Colonic mucosa (tissue), 4 donors: Measurements from ENCODE around the gene SYNE1. TPM values are rescaled to one million over a fixed set of nuclear protein-coding genes. Genes with fewer than 3 reads are reported as not detected.

Source experiments
- DNase-seq: peaks from one replicate; pipeline ENCODE4 v3.0.0-alpha.2; 2020
- H3K27ac ChIP-seq: fragments of 200-600 bp; one replicate; pipeline ENCODE4 v1.8.0; 2021
- H3K27me3 ChIP-seq: fragments of 200-600 bp; one replicate; pipeline ENCODE4 v1.8.0; 2021
- H3K36me3 ChIP-seq: fragments of 200-600 bp; one replicate; pipeline ENCODE4 v1.8.0; 2021
- H3K4me1 ChIP-seq: fragments of 200-600 bp; one replicate; pipeline ENCODE4 v1.8.0; 2021; ENCODE audit warnings: mild to moderate bottlenecking
- H3K4me3 ChIP-seq: fragments of 200-600 bp; one replicate; pipeline ENCODE4 v1.8.0; 2021
- H3K9ac ChIP-seq, 2 donors: one replicate each; pipeline ENCODE4 v1.7.0; 2013; ENCODE audit warnings: control low read depth in 2 of 2, low read depth in 2 of 2, low read length in 2 of 2
- H3K9me3 ChIP-seq: fragments of 200-600 bp; one replicate; pipeline ENCODE4 v1.8.0; 2021
- intact Hi-C: fragments of 100-400 bp; cut with DNase I; formaldehyde crosslinking; loops from one replicate; pipeline ENCODE4 v1.14.1; 2022
- total RNA-seq, 2 donors: library from RNA; stranded (reverse); fragmentation: NEBNext Ultra II Directional in 1 of 2; extraction: Animal tissue kit (Norgen Biotek cat#: 25700) in 1 of 2; gene quantifications; one replicate each; pipeline ENCODE4 v1.2.1, GENCODE V29; 2021
- TF ChIP-seq, protein P1 (sequence below): fragments of 200-600 bp; IDR thresholded peaks from one replicate; pipeline ENCODE4 v1.8.0; 2022; ENCODE audit warnings: antibody characterized with exemption, mild to moderate bottlenecking
- donor health status: healthy.
- donor health status: DM: no; HTN: no; CAD: no.
- donor health status: DM: no; HTN: no; CAD: no.

SYNE1 gene
- total RNA-seq, 2 donors from 2014 or later: 11.6 to 23.7 TPM

DNA sequence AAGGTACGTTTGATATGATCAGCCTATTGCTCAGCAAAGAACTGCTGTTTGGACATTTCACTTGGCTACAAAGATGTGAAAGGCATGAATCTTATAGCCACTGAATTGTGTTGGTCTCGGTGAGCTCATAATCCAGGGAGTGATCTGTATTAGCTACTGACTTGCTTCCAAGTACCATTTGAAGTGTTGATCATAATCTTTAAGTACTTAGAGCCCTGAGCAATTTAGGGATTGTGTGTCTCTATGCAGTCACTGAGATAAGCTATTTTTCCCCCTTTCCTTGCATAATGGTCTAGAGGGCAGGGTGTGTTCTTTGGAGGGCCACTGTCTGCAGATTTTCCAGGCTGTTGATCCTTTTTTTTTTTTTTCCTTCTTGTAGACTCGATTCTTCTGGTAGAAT is 436.0 kb downstream of the SYNE1 start:
- H3K9me3 ChIP-seq: no peaks in the 10 kb centered on the region
- H3K36me3 ChIP-seq: no peaks in the 10 kb centered on the region
- H3K27me3 ChIP-seq: no peaks in the 10 kb centered on the region
- no peak overlapping the region for H3K9ac ChIP-seq
- TF ChIP-seq, protein P1, sequence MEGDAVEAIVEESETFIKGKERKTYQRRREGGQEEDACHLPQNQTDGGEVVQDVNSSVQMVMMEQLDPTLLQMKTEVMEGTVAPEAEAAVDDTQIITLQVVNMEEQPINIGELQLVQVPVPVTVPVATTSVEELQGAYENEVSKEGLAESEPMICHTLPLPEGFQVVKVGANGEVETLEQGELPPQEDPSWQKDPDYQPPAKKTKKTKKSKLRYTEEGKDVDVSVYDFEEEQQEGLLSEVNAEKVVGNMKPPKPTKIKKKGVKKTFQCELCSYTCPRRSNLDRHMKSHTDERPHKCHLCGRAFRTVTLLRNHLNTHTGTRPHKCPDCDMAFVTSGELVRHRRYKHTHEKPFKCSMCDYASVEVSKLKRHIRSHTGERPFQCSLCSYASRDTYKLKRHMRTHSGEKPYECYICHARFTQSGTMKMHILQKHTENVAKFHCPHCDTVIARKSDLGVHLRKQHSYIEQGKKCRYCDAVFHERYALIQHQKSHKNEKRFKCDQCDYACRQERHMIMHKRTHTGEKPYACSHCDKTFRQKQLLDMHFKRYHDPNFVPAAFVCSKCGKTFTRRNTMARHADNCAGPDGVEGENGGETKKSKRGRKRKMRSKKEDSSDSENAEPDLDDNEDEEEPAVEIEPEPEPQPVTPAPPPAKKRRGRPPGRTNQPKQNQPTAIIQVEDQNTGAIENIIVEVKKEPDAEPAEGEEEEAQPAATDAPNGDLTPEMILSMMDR: no peak
- H3K4me3 ChIP-seq: no peak overlapping the region
- no peak overlapping the region for H3K27ac ChIP-seq
- intact Hi-C loops: loop anchor here (10.0 kb wide), 1 partner anchor 154 kb away; no protein-coding TSS in a partner anchor
- H3K4me1 ChIP-seq: no peaks in the 10 kb centered on the region
- no peak for DNase-seq

DNA sequence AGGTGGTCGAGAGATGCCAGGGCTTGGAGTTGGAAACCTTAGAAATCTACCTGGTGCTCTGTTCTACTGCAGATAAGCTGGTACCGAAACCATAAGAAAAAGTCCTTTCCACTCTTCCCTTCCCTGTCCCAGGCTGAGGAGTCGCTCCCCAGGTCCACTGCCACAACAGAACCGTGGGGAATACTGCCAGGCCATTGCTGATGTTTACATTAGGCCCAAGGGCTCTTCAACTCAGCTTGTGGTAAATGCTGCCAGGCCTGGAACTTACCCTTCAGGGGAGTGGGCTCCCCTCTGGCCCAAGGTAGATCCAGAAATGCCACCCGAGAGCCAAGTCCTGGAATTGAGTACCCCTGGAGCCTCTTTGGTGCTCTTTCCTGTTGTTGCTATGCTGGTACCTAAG is 441.3 kb downstream of the SYNE1 start:
- Histone ChIP-seq H3K27ac (no peak overlapping the region), H3K4me3 (no peak overlapping the region), H3K9me3 (no peaks in the 10 kb centered on the region), H3K4me1 (no peaks in the 10 kb centered on the region), H3K9ac (no peak overlapping the region), H3K27me3 (no peaks in the 10 kb centered on the region), H3K36me3 (no peaks in the 10 kb centered on the region)
- no peak for DNase-seq
- TF ChIP-seq, protein P1: no peak
- intact Hi-C loops: no loop called here

DNA sequence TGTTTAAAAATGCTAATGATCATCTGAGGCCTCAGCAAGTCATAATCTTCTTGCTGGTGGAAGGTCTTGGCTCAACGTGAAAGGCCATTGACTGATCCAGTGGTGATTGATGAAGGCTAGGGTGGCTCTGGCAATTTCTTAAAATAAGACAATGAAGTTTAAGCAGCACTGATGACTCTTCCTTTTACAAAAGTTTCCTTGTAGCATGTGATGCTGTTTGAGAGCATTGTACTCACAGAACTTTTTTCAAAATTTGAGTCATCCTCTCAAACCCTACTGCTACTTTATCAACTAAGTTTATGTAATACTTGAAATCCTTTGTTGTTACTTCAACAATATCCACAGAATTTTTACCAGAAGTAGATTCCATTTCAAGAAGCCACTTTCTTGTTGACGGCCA is 447.4 kb downstream of the SYNE1 start:
- no peak for DNase-seq
- Histone ChIP-seq H3K27ac (no peak overlapping the region), H3K9me3 (no peaks in the 10 kb centered on the region), H3K36me3 (no peaks in the 10 kb centered on the region), H3K4me1 (no peaks in the 10 kb centered on the region), H3K4me3 (no peak overlapping the region), H3K9ac (no peak overlapping the region), H3K27me3 (no peaks in the 10 kb centered on the region)
- TF ChIP-seq, protein P1: no peak
- intact Hi-C loops: no loop called here

DNA sequence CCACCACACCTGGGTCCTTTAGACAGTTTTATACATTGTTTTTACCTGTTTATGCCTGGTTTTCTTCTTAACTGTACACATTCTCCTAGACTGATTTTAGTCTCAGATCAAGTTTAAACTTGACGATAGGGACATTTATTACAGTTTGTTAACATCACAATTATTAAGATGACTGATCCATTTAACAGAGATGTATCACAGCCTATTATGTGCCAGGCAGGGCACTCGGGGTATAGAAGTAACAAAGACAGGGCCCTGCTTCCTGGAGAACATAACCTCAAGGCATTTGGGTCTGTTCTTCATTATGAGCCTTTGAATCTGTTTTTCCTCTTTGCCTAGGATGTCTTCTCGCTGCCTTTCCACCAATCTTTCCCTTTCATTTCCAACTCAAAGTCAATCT is 449.2 kb downstream of the SYNE1 start:
- no peaks in the 10 kb centered on the region for H3K27me3 ChIP-seq
- H3K27ac ChIP-seq: no peak overlapping the region
- intact Hi-C loops: no loop called here
- no peak overlapping the region for H3K4me3 ChIP-seq
- H3K9ac ChIP-seq: no peak overlapping the region
- no peak for DNase-seq
- no peaks in the 10 kb centered on the region for H3K36me3 ChIP-seq
- no peaks in the 10 kb centered on the region for H3K9me3 ChIP-seq
- TF ChIP-seq, protein P1: no peak
- H3K4me1 ChIP-seq: no peaks in the 10 kb centered on the region

DNA sequence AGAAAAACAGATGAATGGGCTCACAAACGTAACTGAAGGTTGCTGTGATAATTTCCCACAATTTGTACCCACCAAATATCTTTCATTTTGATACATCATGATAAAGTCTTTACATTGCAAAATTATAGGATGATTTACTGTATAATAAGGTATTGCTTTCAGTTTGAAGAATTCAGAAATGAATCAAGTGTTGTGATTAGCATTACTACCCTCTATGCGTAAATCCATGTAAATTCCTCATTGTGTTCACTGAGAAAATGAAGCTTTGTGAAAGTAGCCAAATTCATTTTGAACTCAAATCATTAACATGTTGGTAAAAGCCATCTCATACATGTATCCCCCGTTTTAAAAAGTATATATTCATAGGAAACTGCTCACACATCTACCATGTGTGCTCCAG is 450.3 kb downstream of the SYNE1 start:
- H3K9me3 ChIP-seq: no peaks in the 10 kb centered on the region
- H3K36me3 ChIP-seq: no peaks in the 10 kb centered on the region
- TF ChIP-seq, protein P1: no peak
- H3K4me3 ChIP-seq: no peak overlapping the region
- no peaks in the 10 kb centered on the region for H3K4me1 ChIP-seq
- intact Hi-C loops: no loop called here
- no peak overlapping the region for H3K9ac ChIP-seq
- H3K27ac ChIP-seq: no peak overlapping the region
- DNase-seq: no peak
- H3K27me3 ChIP-seq: no peaks in the 10 kb centered on the region
